HG03521 (cell line): Measurements from ENCODE around the gene CADM4.
"Not testable (repeated sequence)": the region's sequence is repeated elsewhere in the genome, so short reads cannot be mapped to it uniquely, and the experiment has no call there.

ENCODE experiments used
- ATAC-seq: cut with Tn5 transposase; IDR thresholded peaks from one replicate; pipeline ENCODE4 v1.9.1; 2021; ENCODE audit warnings: mild to moderate bottlenecking, moderate library complexity; ENCODE audit not compliant: unreplicated experiment

The CADM4 gene

GRCh38 chr19:43664018-43664417, 24.4 kb upstream of the CADM4 start:
- ATAC-seq, result no peak

- ATAC-seq, result no peak
Measured at GRCh38 chr19:43662487-43662886, 22.8 kb upstream of the CADM4 start.

- ATAC-seq, result no peak
Measured at GRCh38 chr19:43660971-43661360, 21.3 kb upstream of the CADM4 start.

- ATAC-seq, result no peak
Measured at GRCh38 chr19:43660301-43660970, 20.8 kb upstream of the CADM4 start.

- ATAC-seq, result no peak
Measured at GRCh38 chr19:43658494-43658893, 18.8 kb upstream of the CADM4 start.

- ATAC-seq, result no peak
Measured at GRCh38 chr19:43658001-43658400, 18.4 kb upstream of the CADM4 start.

- no peak for ATAC-seq
Measured at GRCh38 chr19:43656436-43656835, 16.8 kb upstream of the CADM4 start.

GRCh38 chr19:43652546-43652874, 12.9 kb upstream of the CADM4 start:
- ATAC-seq, result no peak

- no peak for ATAC-seq
Measured at GRCh38 chr19:43651758-43652545, 12.3 kb upstream of the CADM4 start.

GRCh38 chr19:43650276-43650675, 10.6 kb upstream of the CADM4 start:
- ATAC-seq, result not testable (repeated sequence)

GRCh38 chr19:43649514-43649913, 9.9 kb upstream of the CADM4 start:
- no peak for ATAC-seq

GRCh38 chr19:43648633-43649032, 9.0 kb upstream of the CADM4 start:
- ATAC-seq, result no peak

GRCh38 chr19:43644181-43644580, 4.5 kb upstream of the CADM4 start:
- no peak for ATAC-seq

- ATAC-seq, result no peak
Measured at GRCh38 chr19:43643326-43643725, 3.7 kb upstream of the CADM4 start.

GRCh38 chr19:43642531-43642930, 2.9 kb upstream of the CADM4 start:
- ATAC-seq, result no peak

GRCh38 chr19:43641333-43641732, 1.7 kb upstream of the CADM4 start:
- no peak for ATAC-seq

- no peak for ATAC-seq
Measured at GRCh38 chr19:43640424-43640757, 741 bp upstream of the CADM4 start.

GRCh38 chr19:43638995-43639518, 593 bp downstream of the CADM4 start:
- ATAC-seq, result no peak

GRCh38 chr19:43638214-43638994, 1.2 kb downstream of the CADM4 start:
- ATAC-seq, result no peak

- no peak for ATAC-seq
Measured at GRCh38 chr19:43636121-43636683, 3.4 kb downstream of the CADM4 start.

GRCh38 chr19:43635561-43635940, 4.1 kb downstream of the CADM4 start:
- ATAC-seq, result not testable (repeated sequence)
